CD4-positive, CD25-positive, alpha-beta regulatory T cell (primary cell): ENCODE measurements around the gene KRTAP9-9. TPM values are rescaled to one million over a fixed set of nuclear protein-coding genes. Genes with fewer than 3 reads are reported as not detected.
A peak's percentile ranks its signal among the peaks of the same experiment; 100 is the strongest.
"Not testable (repeated sequence)": the region's sequence is repeated elsewhere in the genome, so short reads cannot be mapped to it uniquely, and the experiment has no call there.

Source experiments
- ATAC-seq, 2 donors: fragments of 150-1000 bp; cut with Tn5 transposase; one replicate each; pipeline ENCODE4 v1.10.0; 2021; ENCODE audit warnings: low read depth in 2 of 2, moderate number of reproducible peaks in 2 of 2, moderate library complexity in 1 of 2
- DNase-seq, 3 donors: peaks; one replicate each; pipeline versions ENCODE4 v3.0.0 to v3.0.0-alpha.2; 2012 to 2022; ENCODE audit warnings: mixed read lengths in 1 of 3
- H3K27ac ChIP-seq: one replicate; pipeline ENCODE4 v1.7.0; 2013; ENCODE audit warnings: mild to moderate bottlenecking, low read length; ENCODE audit not compliant: insufficient read depth, poor library complexity, severe bottlenecking
- H3K27me3 ChIP-seq: one replicate; pipeline ENCODE4 v1.7.0; 2013; ENCODE audit warnings: low read length; ENCODE audit not compliant: control insufficient read depth, insufficient read depth
- H3K36me3 ChIP-seq: one replicate; pipeline ENCODE4 v1.7.0; 2013; ENCODE audit warnings: mild to moderate bottlenecking, low read length, moderate library complexity; ENCODE audit not compliant: control insufficient read depth, insufficient read depth
- H3K4me1 ChIP-seq: 2 replicates; pipeline ENCODE4 v1.7.0; 2013; ENCODE audit warnings: mild to moderate bottlenecking, low read length; ENCODE audit not compliant: insufficient read depth, control insufficient read depth, poor library complexity, severe bottlenecking
- H3K4me3 ChIP-seq: one replicate; pipeline ENCODE4 v1.7.0; 2013; ENCODE audit warnings: low read depth, mild to moderate bottlenecking, low read length, moderate library complexity
- H3K9me3 ChIP-seq, 2 experiments: 1 replicate in 1 of 2; 2 replicates in 1 of 2; pipeline ENCODE4 v1.7.0; 2013; ENCODE audit warnings: low read length in 2 of 2, mild to moderate bottlenecking in 1 of 2, moderate library complexity in 1 of 2; ENCODE audit not compliant: control insufficient read depth in 2 of 2
- H3K27ac Mint-ChIP-seq, 3 donors: one replicate each; pipeline ENCODE4 v1.8.0; 2020 to 2022; ENCODE audit warnings: mild to moderate bottlenecking in 3 of 3, mixed read lengths in 3 of 3, moderate library complexity in 2 of 3
- H3K27me3 Mint-ChIP-seq: one replicate; pipeline ENCODE4 v1.8.0; 2022; ENCODE audit warnings: mild to moderate bottlenecking, mixed read lengths
- H3K36me3 Mint-ChIP-seq: one replicate; pipeline ENCODE4 v1.8.0; 2020; ENCODE audit warnings: mixed read lengths
- H3K4me1 Mint-ChIP-seq, 4 donors: one replicate each; pipeline ENCODE4 v1.8.0; 2020 to 2022; ENCODE audit warnings: mixed read lengths in 4 of 4, mild to moderate bottlenecking in 1 of 4
- H3K4me3 Mint-ChIP-seq, 4 donors: one replicate each; pipeline ENCODE4 v1.8.0; 2020 to 2022; ENCODE audit warnings: mild to moderate bottlenecking in 4 of 4, mixed read lengths in 4 of 4, moderate library complexity in 3 of 4
- H3K9me3 Mint-ChIP-seq, 7 donors: one replicate each; pipeline ENCODE4 v1.8.0; 2020 to 2022; ENCODE audit warnings: mixed read lengths in 7 of 7, mild to moderate bottlenecking in 3 of 7, moderate library complexity in 2 of 7
- polyA plus RNA-seq, 4 donors: library from polyadenylated mRNA; unstranded; fragments of 300-500 nt; fragmentation: Illumina TruSeq; gene quantifications; one replicate each; pipeline ENCODE4 v1.2.3, GENCODE V29; 2021
- total RNA-seq: library from RNA; stranded (reverse); gene quantifications from one replicate; pipeline ENCODE4 v1.2.3, GENCODE V29; 2022

Gene KRTAP9-9
- not detected for total RNA-seq
- not detected for polyA plus RNA-seq

DNA sequence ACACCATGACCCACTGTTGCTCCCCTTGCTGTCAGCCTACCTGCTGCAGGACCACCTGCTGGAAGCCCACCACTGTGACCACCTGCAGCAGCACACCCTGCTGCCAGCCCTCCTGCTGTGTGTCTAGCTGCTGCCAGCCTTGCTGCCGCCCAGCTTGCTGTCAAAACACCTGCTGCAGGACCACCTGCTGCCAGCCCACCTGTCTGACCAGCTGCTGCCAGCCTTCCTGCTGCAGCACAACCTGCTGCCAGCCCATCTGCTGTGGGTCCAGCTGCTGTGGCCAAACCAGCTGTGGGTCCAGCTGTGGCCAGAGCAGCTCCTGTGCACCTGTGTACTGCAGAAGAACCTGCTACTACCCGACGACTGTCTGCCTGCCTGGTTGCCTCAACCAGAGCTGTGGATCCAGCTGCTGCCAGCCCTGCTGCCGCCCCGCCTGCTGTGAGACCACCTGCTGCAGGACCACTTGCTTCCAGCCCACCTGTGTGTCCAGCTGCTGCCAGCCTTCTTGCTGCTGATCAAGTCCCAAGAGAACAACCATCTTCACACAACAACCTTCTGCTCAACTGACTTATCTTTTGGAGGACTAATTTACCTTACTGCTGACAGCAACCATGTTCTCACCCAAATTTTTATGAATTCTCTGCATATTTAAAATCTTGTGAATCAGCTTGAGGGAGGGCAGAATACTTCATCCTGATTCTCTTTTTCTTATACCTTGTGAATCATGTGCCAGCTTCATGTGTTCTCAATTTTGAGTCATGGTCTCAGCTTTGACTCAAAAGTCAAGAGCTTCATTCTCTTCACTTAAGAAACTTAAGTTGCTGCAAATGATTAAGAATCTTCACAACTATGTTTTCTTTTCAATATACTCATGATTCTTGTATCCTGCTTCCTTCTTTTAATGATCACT is at the start of gene KRTAP9-9:
TSS of gene KRTAP9-9 (plus strand) at position 4 of the 910 bp plus-strand sequence.
- H3K36me3 Mint-ChIP-seq, H3K4me1 Mint-ChIP-seq, H3K4me3 Mint-ChIP-seq, H3K36me3 ChIP-seq, H3K9me3 ChIP-seq, H3K4me1 ChIP-seq, H3K9me3 Mint-ChIP-seq, DNase-seq, H3K4me3 ChIP-seq, H3K27ac ChIP-seq, ATAC-seq: not testable (repeated sequence)
- H3K27me3 Mint-ChIP-seq, result peaks cover 46% of the 10 kb centered on the region
- peaks cover 28% of the 10 kb centered on the region for H3K27me3 ChIP-seq
- H3K27ac Mint-ChIP-seq, result peak within 1 kb of the TSS in 1 of 3 donors; percentile 15

DNA sequence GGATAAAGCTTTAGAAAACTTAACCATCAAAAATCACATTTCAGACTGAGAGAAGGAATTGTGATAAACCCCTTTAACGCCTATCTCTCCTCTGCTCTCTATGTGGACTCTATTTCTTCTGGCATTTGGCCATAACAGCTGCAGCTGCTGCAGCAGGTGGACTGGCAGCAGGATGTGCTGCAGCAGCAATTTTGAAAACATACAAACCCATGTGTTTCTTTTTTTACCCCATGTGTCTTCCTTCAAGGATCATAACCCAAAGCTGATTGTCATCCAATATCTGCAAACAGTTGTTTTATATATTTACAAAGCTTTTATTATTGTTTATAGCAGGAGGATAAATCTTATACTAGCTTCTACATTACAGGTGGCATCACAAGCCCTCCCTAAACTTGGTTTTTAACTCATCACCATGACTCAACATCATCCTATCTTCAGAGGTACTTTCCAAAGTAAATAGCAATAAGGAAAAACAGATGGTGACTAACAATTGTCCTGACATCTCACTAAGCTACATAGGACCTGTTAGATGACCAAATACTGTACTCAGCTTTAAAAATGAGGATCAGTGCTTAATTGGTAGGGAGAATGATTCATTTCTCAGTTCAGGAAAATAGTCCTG is 43.2 kb upstream of the KRTAP9-9 start:
- Mint-ChIP-seq H3K4me1 (peaks cover 0 to 2% (median under 1%) of the 10 kb centered on the region in 4 donors), H3K27ac (peak overlapping the region in 1 of 3 donors; percentile 52), H3K9me3 (peaks cover 0 to 7% (median 0%) of the 10 kb centered on the region in 7 donors), H3K27me3 (peaks cover 36% of the 10 kb centered on the region), H3K4me3 (no peak overlapping the region), H3K36me3 (no peaks in the 10 kb centered on the region)
- no peak for ATAC-seq
- no peak for DNase-seq
- Histone ChIP-seq H3K4me3 (no peak overlapping the region), H3K27me3 (peaks cover 17% of the 10 kb centered on the region), H3K27ac (no peak overlapping the region), H3K36me3 (no peaks in the 10 kb centered on the region), H3K9me3 (no peaks in the 10 kb centered on the region), H3K4me1 (no peaks in the 10 kb centered on the region)

DNA sequence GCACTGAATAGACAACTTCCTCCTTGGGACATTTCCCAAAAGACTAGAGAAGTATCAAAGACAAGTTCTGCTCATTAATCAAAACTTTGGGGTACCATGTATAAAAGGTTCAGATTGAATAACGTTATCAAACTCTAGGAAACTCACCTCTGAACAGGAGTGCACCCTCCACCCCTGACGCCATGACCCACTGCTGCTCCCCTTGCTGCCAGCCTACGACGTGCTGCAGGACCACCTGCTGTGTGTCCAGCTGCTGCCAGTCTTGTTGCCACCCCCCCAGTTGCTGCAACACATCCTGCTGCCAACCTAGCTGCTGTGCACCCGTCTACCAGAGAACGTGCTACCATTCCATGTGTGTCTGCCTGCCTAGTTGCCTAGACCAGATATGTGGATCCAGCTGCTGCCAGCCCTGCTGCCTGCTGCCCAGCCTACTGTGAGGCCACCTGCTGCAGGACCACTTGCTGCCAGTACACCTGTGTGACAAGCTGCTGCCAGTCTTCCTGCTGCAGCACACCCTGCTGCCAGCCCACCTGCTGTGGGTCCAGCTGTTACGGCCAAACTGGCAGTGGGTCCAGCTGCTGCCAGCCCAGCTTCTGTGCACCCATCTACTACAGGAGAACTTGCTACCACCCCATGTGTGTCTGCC is 42.5 kb upstream of the KRTAP9-9 start:
- H3K36me3 ChIP-seq, result no peaks in the 10 kb centered on the region
- H3K27ac ChIP-seq, result no peak overlapping the region
- H3K9me3 ChIP-seq, result no peaks in the 10 kb centered on the region
- Mint-ChIP-seq H3K27ac (peak overlapping the region in 1 of 3 donors; percentile 63), H3K9me3 (peaks cover 0 to 8% (median 0%) of the 10 kb centered on the region in 7 donors), H3K4me3 (no peak overlapping the region), H3K36me3 (no peaks in the 10 kb centered on the region), H3K27me3 (peaks cover 39% of the 10 kb centered on the region), H3K4me1 (peaks cover 0 to 2% (median under 1%) of the 10 kb centered on the region in 4 donors)
- peaks cover 15% of the 10 kb centered on the region for H3K27me3 ChIP-seq
- no peaks in the 10 kb centered on the region for H3K4me1 ChIP-seq
- ATAC-seq (no peak), DNase-seq (no peak)
- H3K4me3 ChIP-seq, result no peak overlapping the region

DNA sequence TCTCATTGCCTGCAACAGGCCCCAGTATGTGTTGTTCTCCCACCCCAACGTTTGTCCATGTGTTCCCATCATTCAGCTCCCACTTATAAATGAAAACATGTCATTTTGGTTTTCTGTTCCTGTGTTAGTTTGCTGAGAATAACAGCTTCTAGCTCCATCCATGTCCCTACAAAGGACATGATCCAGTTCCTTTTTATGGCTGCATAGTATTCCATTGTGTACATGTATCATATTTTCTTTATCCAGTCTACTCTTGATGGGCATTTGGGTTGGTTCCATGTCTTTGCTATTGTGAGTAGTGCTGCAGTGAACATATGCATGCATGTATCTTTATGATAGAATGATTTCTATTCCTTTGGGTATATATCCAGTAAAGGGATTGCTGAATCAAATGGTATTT is 39.5 kb upstream of the KRTAP9-9 start:
- Histone ChIP-seq H3K9me3 (no peaks in the 10 kb centered on the region), H3K27me3 (peaks cover 10% of the 10 kb centered on the region), H3K4me3 (no peak overlapping the region), H3K36me3 (no peaks in the 10 kb centered on the region), H3K4me1 (no peaks in the 10 kb centered on the region), H3K27ac (no peak overlapping the region)
- Mint-ChIP-seq H3K27ac (no peak overlapping the region), H3K36me3 (no peaks in the 10 kb centered on the region), H3K9me3 (peaks cover 0 to 10% (median 2%) of the 10 kb centered on the region in 7 donors), H3K4me3 (no peak overlapping the region), H3K27me3 (peaks cover 23% of the 10 kb centered on the region), H3K4me1 (peaks cover 0 to 2% (median under 1%) of the 10 kb centered on the region in 4 donors)
- DNase-seq (no peak), ATAC-seq (no peak)

DNA sequence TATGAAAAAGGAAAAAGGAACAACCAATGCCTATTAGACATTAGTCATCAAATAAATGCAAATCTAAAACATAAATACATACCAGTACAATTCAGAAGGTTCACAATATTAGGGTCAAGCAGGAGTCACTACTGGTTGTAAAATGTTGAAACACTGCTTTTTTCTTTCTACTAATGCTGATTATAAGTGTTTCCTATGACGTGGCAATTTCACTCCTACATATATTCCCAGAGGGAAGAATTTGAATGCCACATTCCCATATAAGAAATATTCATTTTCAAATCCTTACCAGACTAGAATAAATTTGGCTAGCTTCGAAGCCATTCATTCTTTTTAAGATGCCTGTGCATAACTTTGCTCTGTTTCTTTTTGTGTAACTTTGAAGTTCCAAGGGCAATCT is 31.4 kb upstream of the KRTAP9-9 start:
- Mint-ChIP-seq H3K9me3 (peaks cover 0 to 8% (median 2%) of the 10 kb centered on the region in 7 donors), H3K27me3 (peaks cover 34% of the 10 kb centered on the region), H3K4me3 (no peak overlapping the region), H3K27ac (no peak overlapping the region), H3K36me3 (no peaks in the 10 kb centered on the region), H3K4me1 (peaks cover 0 to 3% (median 0%) of the 10 kb centered on the region in 4 donors)
- Histone ChIP-seq H3K27me3 (peaks cover 6% of the 10 kb centered on the region), H3K36me3 (no peaks in the 10 kb centered on the region), H3K27ac (no peak overlapping the region), H3K4me3 (no peak overlapping the region), H3K4me1 (no peaks in the 10 kb centered on the region), H3K9me3 (no peaks in the 10 kb centered on the region)
- ATAC-seq (no peak), DNase-seq (no peak)

DNA sequence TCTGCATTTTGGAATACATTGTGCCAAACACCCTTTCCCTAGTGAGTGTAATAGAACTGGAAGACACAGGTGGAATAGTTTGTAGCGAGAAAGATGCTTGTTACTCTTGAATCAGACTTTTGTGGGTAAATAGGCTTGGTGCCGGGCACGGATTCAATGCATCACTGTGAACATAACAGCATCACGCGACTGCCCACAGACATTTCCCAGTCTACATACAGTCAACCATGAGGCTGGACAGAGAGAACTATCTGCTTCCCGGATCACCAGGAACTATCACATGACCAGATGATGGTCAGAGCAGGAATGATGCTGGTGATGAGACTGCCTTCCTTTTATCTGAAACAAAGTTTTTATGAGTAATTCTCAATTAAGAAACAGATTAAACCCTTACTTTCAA is 29.1 kb upstream of the KRTAP9-9 start:
- Histone ChIP-seq H3K36me3 (no peaks in the 10 kb centered on the region), H3K9me3 (no peaks in the 10 kb centered on the region), H3K4me3 (no peak overlapping the region), H3K4me1 (no peaks in the 10 kb centered on the region), H3K27me3 (peaks cover 9% of the 10 kb centered on the region), H3K27ac (no peak overlapping the region)
- DNase-seq (no peak), ATAC-seq (no peak)
- peaks cover 26% of the 10 kb centered on the region for H3K27me3 Mint-ChIP-seq
- no peak overlapping the region for H3K27ac Mint-ChIP-seq
- H3K36me3 Mint-ChIP-seq, result no peaks in the 10 kb centered on the region
- H3K9me3 Mint-ChIP-seq, result peaks cover 0 to 1% (median 0%) of the 10 kb centered on the region in 7 donors
- H3K4me3 Mint-ChIP-seq, result no peak overlapping the region
- peaks cover 0 to 6% (median 2%) of the 10 kb centered on the region in 4 donors for H3K4me1 Mint-ChIP-seq

DNA sequence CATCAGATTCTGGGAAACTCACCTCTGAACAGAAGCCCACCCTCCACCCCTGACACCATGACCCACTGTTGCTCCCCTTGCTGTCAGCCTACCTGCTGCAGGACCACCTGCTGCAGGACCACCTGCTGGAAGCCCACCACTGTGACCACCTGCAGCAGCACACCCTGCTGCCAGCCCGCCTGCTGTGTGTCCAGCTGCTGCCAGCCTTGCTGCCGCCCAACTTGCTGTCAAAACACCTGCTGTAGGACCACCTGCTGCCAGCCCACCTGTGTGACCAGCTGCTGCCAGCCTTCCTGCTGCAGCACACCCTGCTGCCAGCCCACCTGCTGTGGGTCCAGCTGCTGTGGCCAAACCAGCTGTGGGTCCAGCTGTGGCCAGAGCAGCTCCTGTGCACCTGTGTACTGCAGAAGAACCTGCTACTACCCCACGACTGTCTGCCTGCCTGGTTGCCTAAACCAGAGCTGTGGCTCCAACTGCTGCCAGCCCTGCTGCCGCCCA is 28.5 kb upstream of the KRTAP9-9 start, which contains the start of gene KRTAP9-2:
TSS of gene KRTAP9-2 (plus strand) at position 51 of the 498 bp plus-strand sequence. CDS start at position 58, 7 bp downstream.
- ATAC-seq, H3K4me1 Mint-ChIP-seq, H3K27ac Mint-ChIP-seq, H3K4me3 Mint-ChIP-seq, H3K36me3 ChIP-seq, H3K27ac ChIP-seq, H3K4me3 ChIP-seq, H3K9me3 ChIP-seq, H3K9me3 Mint-ChIP-seq, H3K27me3 ChIP-seq, H3K36me3 Mint-ChIP-seq, H3K4me1 ChIP-seq, DNase-seq: not testable (repeated sequence)
- H3K27me3 Mint-ChIP-seq, result peaks cover 26% of the 10 kb centered on the region
